ENCODE data around the gene RAB11A. TPM values are rescaled to one million over a fixed set of nuclear protein-coding genes. Genes with fewer than 3 reads are reported as not detected.

RAB11A gene
- total RNA-seq (2022; extraction: Qiagen RNA extraction; ENCODE audit: low read depth), result 266 to 376 TPM (median 293 TPM) in 5 replicates

GRCh38 chr15:65869126-65869953 lies at the start of gene RAB11A:
Gene RAB11A (plus strand): TSS chr15:65869491. CDS start chr15:65869586, 95 bp downstream.

Other genes starting within 250 kb of the RAB11A start
- gene SLC24A1, start 247.6 kb upstream of the RAB11A start, total RNA-seq (2022; extraction: Qiagen RNA extraction; ENCODE audit: low read depth), result 1.7 to 5.0 TPM (median 3.7 TPM) in 5 replicates
- gene DENND4A, start 77.2 kb upstream of the RAB11A start, total RNA-seq (2022; extraction: Qiagen RNA extraction; ENCODE audit: low read depth), result 5.5 to 8.3 TPM (median 6.2 TPM) in 5 replicates